Stimulated activated CD8-positive, alpha-beta memory T cell treated with anti-CD3 and anti-CD28 coated beads, Interleukin-4, amount 100 ng/mL, for 24 hours (primary cell): ENCODE measurements around the gene CHST10.

Source experiments
- DNase-seq: peaks from one replicate; pipeline ENCODE4 v3.0.0-alpha.2; 2020; ENCODE audit warnings: low read depth

CHST10 gene

DNA sequence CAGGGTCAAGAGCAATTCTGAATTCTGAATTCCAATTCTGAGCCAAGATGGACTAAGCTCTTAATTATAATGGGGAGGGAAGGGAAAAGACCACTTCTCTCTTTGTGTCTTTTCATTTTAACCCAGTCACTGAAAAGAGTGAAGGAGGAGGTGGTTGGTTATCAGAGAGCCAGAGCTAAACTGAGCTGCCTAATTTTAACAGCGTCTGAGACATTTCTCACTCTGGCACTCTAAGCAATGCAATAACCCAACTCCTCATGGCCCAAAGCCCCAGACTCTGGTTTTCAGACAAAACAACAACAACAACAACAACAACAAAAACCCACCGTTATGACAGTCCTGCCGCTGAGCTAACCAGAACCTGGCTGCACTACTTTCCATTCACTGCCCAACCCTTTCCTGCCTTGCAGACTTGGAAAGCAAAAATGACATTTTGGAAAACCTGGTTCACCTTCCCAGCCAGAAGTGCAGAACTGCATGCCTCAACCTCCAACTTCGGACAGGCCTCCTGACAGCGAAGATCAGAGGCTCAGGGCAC, 1.0 kb downstream of the CHST10 start:
- no peak for DNase-seq

DNA sequence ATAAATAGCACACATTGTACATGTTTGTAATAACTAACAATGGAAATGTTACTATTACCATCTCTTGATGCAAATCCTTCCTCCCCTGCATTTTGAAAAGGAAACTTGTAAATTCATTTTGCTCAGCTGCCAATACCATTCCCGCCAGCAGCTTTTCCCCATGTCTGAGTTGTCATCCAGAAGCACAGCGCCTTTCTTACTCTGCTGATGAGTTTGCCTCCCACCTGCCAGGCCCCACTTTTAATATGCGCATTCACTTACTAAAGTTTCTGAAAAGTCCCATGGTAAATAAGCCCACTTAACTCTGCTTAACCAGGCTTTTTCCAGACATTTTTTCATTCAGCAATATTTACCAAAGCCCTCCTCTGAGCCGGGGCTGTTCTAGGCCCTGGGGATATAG, 3.9 kb downstream of the CHST10 start:
- DNase-seq, result no peak

DNA sequence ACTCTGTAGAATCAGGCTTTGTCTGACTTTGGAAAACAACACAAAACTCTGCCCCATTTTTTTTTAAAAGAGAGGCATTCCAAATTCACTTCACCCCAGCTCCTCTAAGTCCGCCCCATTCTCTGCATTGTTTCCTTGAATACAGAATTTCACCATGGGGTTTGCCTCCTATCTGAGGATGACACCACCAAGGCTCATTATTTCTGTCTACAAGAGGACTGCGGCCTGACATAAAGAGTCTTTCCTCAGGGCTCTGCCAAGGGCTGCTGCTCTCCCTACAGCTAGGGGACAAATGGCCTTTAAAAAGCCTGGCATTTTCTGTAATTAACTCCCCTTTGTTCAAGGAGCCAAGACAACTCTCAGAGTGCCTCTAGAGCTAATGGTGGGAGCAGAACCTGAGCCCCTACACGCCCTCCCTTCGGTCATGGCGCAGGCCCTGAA, 4.6 kb downstream of the CHST10 start:
- no peak for DNase-seq

DNA sequence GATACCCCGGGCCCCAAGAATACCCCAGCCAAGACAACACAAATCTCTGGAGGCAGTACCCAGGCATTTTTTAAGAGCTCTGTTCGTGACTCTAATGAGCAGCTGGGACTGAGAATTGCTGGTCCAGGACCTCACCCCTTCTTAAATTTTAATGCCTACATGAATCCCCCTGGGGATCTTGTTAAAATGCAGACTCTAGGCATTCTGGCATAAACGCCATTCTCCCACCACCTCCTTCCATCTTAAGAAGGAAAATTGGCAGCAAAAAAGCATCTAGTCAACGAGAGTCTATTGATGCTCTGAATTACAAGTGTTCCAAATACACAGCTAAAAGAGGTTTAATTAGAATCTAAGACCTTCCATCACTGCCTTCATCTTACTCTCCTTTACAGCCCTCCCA, 5.0 kb downstream of the CHST10 start:
- no peak for DNase-seq

DNA sequence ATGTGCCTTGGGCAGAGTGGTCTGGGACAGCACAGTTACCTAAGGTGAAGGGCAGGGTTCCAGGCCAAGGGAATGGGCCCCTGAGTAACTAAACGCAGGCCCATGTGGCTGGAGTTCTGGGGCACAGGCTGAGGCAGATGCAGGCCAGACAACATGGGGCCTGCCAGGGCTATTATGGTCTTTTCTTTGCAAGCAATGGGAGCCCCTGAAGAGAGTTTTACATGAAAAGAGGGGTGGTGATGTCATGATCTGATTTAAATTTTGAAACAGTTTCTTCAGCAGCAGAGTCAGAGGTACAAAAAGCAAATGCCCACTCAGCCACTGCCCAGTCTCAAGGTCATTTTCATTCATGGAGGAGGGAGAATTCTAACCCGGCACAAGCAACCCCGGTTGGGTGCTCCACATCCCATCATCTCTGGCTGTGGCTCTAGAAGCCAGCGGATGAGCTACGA, 5.6 kb downstream of the CHST10 start:
- no peak for DNase-seq

DNA sequence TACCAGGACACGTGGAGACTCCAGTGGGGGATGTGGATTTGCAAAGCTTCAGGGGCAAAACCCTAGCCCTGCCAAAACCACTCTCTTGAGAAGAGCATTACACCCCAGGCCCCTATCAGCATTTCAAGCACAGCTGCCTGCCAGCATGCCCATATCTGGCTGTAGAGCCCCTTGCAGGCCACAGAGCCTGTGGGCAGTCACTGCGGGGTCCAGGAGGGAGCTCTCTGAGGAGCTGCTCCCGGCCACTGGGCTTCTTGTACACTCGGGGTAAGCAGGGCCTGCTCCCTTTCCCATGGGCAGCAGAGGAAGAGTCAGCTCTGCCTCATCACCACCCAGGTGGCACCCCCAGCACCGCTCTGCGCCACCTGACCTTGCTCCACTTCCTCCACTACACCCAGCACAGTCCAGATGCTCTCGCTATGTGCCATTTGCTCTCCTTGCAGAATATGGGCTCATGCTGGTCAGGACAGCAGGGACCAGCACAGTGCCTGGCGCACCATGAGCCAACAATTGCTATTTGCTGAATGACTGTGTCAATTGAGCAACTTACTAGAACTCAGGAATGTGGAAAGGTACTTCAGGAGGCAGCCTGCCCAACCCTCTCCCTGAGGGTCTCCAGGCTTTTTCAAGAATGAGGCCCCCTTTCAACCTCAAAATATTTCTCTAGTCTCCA, 7.4 kb downstream of the CHST10 start:
- DNase-seq, result no peak

DNA sequence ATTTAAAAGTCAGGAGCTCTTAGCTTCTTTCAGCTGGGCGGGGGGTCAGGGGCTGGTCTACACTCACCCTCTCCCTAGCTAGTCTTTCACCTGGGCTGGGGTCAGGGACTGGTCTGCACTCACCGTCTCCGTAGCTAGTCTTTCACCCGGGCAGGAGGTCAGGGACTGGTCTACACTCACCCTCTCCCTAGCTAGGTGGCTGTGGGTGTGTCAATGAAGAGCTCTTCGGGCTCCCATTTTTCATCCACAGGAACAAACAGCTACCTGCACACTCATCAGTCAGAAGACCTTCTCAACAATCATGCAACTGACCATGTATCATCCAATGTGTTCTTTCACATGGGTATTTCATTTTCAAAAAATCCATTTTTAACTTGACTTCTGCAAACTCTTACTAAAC, 8.0 kb downstream of the CHST10 start:
- DNase-seq, result no peak

DNA sequence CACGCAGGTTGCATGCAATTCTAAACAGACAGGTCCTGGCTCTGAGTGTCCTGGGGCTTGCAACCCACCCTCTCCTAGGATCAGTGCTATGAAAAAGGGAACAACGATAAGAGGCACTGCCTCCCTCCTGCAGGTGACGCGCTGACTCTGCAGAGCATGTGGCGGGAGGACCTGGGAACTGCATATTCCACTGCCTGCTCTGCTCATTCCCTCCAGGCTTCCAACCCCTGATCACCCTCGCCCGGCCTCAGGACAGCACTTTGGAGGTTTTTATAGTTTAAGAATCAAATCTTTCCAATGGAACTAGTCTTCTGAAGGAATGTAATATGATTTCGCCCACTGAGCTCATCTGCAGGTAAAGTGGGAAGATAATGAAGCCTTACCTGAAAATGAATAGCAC, 8.5 kb downstream of the CHST10 start:
- no peak for DNase-seq

DNA sequence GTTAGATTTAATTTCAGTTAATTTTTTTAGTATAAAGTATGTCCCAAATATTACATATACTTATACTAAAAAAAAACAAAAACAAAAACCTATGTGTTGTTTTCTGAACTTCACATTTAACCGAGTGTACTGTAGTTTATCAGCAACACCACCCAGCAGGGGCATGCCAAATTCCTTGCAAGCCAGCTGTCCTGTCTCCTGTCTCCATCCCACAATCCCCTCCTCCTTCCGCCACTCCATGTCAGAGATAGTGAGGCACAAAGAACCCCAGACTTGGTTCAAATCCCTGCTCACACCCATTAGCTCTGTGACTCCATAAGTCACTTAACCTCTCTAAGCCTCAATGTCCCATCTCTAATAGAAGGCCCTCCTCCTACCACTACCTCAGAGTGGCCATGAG, 9.4 kb downstream of the CHST10 start:
- DNase-seq, result no peak

DNA sequence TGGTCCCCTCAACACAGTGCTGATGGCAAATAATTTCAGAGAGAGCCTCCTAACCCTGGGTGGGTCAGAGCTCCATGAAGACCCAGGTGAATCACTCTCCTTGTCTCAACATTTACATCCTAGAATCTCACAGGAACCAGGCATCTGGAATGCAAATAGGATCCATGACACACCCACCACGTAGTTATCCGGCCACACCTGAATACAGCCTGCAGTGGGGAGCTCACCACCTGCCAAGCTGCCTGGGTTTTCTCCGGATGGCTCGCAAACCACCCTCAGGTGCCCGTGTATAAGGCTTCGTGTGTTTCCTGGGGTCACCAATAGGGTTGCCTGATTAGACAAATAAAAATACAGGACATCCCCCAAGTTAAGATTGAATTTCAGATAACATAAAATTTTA, 9.9 kb downstream of the CHST10 start:
- no peak for DNase-seq

DNA sequence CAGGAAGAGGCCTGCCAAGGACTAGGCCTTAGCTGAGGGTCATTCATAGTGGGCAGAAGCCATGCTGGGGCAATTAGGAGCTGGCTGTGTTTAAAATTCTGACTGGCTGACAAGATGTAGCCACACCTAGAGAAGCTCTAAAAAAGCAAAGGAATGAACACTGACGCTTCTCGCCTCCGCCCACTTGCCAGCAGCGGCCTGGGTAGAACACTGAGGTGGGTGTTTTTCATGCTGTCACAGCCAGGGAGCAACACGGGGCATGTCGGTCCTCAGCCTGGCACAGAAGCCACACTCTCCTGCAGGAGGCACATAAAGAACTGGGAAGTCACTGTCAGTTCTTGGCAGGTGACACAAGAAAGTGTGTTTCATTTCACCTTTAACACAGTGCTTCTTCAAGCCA, 10.4 kb downstream of the CHST10 start:
- DNase-seq, result no peak

DNA sequence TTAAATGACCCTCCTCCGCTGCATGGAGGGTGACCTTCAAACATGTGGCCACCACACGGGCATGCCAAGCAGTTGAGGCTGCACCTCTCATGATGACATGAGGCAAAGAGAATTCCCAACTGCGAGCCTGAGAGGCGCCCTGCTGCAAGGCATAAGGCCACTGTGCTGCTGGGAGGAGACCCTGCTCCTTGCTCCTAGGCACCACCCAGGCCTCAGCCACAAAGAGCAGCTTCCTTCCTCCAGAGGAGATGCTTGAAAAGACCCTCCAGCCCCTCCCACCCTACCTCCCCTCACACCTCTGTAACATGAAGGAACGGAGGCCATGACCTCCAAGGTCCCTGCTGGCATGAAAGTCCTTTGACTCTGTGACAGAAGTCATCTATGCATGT, 11.4 kb downstream of the CHST10 start:
- DNase-seq, result no peak

DNA sequence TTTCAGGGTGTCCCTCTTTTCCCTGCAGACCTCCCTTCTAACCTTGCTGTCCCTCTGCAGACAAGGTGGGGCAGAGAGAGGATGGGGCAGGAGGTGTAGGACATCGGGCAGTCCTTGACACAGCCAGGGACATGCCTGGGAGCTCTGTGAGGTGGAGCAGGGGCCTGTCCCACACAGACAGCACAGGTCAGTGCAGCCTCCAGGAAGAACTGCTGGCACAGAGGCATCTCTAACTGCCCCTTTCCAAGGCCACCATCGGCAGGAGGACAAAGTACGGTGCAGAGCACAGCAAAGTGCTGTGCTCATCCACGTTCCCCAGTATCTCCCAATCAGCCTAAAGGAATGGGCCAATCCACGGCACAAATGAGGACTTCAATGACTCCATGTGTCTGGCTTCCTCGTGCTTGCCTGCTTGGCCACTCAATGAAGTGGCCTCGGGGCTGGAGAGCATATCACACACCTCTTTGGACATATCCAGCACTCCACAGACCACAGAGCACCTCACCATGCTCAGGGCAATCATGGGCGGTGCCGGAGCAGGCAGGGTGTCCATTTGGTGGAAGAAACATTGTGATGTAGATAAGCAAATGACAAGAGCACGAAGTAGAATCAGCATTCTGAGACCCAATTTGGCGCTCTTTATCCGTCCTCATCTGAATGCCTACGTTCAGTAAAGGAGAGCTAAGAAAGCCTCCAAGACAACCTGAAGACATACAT, 11.9 kb downstream of the CHST10 start:
- no peak for DNase-seq

DNA sequence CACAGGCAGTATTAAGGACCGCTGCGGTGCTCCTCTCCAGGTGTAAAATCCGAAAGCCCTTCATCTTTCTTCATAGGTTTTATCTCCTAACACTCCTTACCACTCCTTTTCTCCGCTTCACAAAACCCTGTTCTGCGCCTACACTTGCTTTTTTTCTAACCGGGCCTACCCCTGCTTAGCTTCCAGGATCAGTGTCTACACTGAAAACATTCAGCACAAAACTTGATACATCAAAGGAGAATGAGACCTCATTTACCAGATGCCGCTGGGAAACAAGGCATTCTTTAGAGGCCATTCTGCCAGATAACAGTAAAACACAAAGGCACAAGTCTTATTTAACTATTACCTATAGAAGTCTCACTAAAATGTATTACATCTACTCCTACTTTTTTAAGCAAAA, 13.1 kb downstream of the CHST10 start:
- no peak for DNase-seq

DNA sequence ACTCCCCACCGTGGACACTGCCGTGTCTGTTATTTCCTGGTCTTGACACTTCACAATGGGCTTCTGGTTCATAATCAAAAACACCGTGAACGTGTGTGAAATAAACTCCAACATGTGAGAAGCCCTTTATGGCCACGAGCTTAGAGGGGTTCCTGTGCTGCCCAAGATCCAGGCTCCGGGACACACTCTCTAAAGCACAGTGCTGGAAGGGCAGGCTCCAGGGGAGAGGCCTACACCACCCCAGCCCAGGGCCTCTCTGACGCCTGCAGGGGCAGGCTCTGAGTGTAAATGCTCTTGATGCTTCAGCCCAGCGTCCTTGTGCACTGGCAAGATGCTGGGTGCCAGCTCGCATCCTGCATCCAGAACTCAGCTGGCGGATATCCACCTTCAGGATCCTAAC, 13.7 kb downstream of the CHST10 start:
- DNase-seq, result no peak

DNA sequence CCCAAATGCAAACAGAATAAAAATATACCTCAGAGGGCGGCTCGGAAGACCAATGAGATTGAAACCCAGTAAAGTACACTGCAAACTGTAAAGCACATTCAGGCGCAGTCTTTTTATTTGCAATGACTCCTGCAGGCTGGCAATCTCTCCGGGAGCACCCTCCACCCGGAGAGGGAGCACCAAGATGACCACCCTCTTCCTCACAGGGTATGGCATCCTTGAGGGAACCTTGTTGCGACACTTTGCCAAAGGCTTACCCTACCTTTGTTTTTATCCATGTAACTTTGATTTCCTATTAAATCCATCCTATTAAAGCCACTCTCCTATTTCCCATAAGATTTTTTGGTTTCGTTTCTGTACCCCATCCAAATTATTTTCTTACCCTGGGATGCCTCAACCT, 16.2 kb downstream of the CHST10 start:
- no peak for DNase-seq

DNA sequence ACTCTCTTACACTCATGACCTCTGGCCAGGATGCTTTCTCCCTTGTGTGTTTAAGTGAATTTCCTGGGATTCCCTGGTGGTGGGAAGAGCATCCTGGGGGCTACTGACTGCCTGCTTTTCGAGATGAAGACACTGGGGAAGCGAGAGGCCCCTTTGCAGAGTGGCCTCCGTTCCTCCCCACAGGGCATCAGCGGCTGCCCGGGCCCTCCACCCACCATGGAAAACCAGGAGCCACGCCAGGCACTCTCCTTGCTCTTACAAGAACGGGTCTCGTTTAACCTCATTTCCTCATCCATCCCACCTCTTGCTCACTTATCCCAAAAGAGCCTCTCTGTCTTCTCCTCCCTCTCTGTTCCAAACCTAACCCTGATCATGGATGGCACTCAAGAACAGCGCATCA, 17.8 kb downstream of the CHST10 start:
- no peak for DNase-seq

DNA sequence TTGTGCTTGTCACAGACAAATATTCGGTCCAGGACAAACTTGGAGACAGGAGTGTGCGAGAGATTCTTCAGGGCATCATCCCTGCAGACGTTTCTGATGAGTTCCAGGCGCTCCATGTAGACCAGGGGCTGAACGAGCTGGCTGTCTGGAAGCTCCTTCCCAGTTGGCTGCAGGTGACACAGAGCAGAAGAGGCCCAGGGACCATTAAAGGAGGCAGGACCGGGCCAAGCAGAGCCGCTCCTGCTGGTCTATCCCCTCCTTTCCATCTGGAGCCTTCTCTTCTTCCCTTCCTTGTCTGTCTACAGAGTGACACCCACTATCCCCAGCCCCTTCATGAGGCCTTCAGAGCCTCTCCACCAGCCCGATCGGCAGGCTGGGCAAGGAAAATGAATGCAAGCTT, 19.5 kb downstream of the CHST10 start:
- DNase-seq, result no peak

DNA sequence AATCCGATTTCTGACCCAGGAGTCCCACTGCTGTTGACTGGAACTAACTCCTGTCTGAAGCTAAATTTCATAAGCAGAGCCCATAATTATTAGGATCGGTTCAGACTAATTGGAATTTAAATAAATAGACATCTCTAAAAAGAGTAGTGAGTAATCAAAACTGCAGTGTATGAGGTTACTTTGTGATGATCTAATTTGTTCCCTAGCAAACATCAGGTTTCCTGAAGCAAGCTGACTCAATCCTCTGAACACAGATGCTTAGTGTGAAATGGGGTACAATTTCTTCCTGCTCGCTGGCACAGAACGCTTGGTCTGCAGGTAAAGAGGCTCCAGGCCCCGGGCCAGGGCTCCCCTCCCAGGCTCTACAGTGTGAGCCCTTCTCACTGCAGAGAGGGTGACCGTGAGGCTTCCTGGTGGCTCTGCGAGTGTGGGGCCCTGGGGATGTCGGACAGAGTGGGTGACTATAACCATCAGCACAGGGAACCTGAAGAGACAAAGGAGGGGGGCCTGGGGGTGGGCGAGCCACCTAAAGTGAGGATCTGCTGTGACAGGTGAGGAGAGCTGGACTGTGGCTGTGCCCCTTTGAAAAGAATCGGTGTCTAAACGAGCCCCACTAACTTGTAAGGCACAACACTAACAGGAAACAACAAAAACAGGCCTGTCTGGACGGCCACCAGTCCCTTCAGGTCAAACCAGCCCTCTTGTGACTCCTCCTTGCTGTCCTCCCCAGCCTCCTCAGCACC, 20.2 kb downstream of the CHST10 start:
- no peak for DNase-seq

DNA sequence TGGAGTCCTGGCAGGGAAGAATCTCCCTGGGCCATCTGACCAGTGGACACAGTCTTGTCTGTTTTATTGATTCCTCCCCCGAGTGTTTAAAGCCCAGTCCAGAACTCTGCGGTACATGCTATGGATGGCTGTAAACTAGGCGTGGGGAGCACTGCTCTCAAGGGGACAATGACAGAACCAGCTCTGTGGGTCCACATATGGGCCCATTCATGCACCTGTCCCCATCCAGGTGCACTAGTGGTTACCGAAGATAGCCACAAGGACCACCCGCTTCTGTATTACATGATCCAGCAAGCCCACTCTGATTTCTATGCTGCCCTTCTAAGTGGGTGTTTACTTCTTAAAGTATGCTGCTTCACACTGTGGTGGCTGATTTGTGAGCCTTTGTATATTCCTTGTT, 21.0 kb downstream of the CHST10 start:
- no peak for DNase-seq

DNA sequence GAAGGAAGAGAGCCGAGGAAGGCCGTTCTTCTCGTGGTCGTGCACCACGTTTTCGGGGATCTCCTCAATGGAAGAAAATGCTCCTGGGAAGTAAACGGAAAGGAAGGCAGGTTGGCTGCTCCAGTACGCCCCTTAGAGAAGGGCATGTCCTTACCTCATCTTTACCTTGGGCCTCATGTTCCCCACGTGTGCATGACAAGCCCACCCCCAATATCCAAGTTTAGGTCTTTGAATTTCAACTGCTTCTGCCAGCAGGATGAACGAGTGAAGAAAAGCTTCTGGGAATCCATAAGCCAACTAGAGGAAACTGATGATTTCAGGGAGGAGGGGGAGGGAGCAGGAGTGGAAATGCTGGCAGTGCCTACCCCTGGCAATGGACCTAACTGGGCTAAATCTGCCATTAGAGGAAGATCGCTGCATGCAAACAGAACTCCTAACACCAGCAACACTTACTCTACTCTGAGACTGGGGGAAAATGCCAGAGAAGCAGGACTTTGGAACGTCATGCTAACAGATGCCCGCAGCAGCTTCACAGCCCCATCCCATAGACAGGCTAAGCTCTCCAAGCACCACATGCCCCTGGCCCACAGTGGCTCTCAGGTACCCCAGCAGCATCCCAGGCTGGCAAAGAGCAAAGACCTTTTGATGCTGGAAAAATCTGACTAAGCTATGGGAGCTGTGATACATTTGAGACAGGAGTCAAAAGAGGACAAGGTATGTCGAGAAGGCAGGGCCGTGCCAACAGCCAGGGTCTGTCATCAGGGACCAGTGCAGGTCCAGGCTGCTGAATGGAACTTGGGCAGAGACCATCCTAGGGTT, 21.7 kb downstream of the CHST10 start:
- no peak for DNase-seq

DNA sequence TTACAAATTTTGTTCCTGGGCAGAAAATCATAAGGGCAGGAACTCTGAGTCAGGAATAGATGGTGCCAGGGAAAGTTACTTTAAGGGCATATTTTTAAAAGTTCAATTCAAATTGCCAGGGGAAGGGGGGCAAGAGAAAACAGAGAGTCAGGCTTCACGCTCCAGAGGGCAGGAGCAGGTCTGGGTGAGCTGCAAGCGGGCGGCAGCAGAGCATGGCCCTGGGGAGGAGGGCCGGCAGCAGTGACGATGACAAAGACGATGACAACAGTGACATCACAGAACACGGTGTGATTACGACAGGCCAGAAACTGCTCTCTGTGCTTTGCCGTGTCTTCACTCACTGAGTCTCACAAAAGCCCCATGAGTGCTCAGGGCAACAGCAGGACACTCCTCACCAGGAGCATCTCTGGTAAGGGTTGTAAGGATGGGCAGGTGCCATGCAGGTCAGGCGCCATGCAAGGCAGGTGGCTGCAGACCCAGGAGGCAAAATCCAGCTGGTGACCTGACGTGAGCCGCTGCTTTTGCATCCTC, 23.3 kb downstream of the CHST10 start:
- no peak for DNase-seq
